Measurements from ENCODE around the gene POFUT1. TPM values are rescaled to one million over a fixed set of nuclear protein-coding genes. Genes with fewer than 3 reads are reported as not detected.

Gene POFUT1
- total RNA-seq, 4 donors from 2014 or later = 22.8 to 39.9 (median 31.4) TPM

DNA sequence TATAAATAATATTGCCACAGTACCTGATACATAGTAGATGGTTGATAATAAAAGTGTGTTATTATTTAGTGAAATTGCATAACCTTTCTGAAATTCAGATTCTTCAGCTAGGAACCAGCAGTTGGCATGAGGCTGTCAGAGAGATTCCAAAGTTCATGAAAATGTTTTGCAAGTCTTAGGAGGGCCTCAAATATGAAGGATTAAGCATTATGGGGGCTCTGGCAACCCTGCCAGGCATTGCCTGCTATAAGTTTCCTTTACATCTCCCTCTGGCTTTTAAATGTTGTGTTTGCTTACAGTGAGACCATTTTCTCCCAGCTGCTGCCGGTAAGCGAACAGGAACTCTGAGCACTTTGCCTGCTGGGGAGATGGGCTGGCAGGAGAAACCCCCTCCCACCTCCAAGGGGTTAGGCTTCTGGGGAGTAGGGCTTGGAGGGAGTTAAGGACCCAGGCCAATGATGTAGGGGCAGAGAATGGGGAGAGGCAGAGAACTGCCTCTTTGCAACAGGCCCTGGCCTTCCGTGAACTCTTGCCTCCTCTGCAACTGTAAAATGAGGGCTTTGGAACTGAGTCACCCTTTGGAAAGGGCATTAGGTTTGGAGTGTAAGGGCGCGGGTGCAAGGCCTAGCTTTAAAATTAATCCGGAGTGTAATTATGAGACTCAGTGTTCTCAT, 36.6 kb downstream of the POFUT1 start:
- TF ChIP-seq, protein P1, sequence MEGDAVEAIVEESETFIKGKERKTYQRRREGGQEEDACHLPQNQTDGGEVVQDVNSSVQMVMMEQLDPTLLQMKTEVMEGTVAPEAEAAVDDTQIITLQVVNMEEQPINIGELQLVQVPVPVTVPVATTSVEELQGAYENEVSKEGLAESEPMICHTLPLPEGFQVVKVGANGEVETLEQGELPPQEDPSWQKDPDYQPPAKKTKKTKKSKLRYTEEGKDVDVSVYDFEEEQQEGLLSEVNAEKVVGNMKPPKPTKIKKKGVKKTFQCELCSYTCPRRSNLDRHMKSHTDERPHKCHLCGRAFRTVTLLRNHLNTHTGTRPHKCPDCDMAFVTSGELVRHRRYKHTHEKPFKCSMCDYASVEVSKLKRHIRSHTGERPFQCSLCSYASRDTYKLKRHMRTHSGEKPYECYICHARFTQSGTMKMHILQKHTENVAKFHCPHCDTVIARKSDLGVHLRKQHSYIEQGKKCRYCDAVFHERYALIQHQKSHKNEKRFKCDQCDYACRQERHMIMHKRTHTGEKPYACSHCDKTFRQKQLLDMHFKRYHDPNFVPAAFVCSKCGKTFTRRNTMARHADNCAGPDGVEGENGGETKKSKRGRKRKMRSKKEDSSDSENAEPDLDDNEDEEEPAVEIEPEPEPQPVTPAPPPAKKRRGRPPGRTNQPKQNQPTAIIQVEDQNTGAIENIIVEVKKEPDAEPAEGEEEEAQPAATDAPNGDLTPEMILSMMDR (IDR thresholded peaks at IDR 0.05; ENCODE audit: low read depth) = no peak

DNA sequence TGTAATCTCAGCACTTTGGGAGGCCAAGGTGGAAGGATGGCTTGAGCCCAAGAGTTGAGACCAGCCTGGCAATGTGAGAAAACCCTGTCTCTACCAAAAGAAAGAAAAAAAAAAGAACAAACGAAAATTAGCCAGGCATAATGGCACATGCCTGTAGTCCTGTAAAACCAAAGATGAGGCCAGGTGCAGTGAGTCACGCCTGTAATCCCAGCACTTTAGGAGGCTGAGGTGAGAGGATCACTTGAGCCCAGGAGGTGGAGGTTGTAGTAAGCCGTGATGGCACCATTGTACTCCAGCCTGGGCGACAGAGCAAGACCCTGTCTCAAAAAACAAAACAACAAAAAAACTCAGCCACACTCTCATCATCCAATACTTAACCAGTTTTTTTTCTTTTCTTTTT, 37.3 kb downstream of the POFUT1 start:
- TF ChIP-seq, protein P1 (IDR thresholded peaks at IDR 0.05; ENCODE audit: low read depth) = no peak

DNA sequence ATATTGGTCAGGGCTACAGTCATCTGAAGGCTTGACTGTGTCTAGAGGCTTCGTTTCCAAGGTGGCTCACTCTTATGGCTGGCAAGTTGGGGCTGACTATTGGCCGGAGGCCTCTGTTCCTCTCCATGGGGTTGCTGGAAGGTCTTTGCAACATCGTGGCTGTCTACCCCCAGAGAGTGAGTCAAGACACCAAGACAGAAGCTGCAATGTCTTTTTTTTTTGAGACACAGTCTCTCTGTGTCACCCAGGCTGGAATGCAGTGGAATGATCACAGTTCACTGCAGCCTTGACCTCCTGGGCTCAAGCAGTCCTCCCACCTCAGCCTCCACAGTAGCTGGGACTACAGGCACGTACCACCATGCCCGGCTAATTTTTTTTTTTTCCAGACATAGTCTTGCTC, 40.4 kb downstream of the POFUT1 start:
- TF ChIP-seq, protein P1 (IDR thresholded peaks at IDR 0.05; ENCODE audit: low read depth) = no peak

DNA sequence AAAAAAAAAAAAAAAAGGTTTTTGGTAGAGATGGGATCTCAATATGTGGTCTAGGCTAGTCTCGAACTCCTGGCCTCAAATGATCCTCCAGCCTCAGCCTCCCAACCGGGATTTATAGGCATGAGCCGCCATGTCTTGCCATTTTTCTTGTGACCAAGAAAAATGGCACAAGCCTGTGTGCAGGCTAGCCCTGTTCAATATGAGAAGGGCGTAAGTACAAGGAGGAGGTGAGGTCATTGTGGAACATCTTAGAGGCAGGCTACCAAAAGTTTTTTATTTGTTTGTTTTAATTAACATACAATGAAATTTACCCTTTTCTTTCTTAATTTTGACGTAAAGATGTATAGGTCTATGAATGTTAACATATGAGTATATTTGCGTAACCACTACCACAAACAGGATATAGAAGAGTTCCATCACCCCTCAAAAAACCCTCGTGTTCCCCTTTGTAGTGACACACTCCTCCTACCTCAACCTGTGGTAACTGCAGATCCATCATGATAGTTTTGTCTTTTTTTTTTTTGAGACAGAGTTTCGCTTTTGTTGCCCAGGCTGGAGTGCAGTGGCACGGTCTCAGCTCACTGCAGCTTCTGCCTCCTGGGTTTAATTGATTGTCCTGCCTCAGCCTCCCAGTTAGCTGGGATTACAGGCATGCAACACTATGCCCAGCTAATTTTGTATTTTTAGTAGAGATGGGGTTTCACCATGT, 41.5 kb downstream of the POFUT1 start:
- TF ChIP-seq, protein P1 (IDR thresholded peaks at IDR 0.05; ENCODE audit: low read depth) = no peak

DNA sequence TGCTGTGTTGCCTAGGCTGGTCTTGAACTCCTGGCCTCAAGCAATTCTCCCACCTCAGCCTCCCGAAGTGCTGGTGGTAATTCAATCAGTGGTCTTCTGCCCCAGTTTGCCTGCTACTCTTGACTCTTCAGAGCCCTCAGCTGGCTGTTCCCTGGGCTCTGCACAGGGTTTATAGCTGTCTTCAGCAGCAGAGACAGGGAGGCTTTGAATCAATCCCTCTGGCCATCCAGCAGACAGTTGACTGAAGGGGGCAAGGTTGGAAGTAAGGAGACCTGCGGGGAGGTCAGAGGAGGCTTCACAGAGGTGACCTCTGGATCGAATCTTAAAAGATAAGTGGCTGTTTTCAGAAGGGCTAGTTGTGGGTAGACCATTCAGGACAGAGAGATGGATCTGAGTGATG, 43.8 kb downstream of the POFUT1 start:
- TF ChIP-seq, protein P1 (IDR thresholded peaks at IDR 0.05; ENCODE audit: low read depth) = no peak

DNA sequence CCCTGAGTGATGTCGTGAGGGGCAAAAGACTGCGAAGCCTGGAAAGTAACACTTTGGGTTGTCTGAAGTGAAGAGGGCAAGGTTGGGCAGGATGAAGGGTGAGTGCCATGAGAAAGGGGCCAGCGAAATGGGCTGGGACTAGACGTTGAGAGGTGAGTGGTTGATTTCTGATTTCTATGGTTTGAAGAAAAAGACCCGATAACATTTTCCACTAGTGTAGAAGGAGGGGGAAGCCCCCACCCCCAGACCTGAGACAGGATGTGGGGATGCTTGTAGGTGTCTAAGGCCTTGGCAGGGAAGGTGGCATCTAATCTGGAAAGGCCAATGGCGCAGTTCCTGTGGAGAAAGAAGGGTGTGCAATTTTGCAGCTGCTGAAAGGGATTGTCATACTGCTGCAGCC, 44.5 kb downstream of the POFUT1 start:
- TF ChIP-seq, protein P1 (IDR thresholded peaks at IDR 0.05; ENCODE audit: low read depth) = no peak

DNA sequence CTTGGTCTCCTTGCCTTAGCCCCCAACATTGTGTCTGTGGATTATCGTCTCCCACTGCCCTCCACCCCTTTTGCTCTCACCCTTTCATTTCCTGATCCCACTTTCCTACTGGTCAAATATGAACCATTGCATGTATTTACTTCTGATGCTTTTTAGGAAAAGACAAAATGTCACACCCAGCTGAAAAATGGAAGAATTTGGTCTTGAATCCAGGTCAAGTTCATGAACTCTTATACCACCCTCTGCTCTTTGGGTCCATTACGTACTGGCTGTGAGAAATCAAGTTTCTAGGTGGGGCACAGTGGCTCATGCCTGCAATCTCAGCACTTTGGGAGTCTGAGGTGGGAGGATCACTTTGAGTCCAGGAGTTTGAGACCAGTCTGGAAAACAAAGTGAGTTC, 54.0 kb downstream of the POFUT1 start:
- TF ChIP-seq, protein P1 (IDR thresholded peaks at IDR 0.05; ENCODE audit: low read depth) = no peak
